ENCODE data around the gene RP2. TPM values are rescaled to one million over a fixed set of nuclear protein-coding genes. Genes with fewer than 3 reads are reported as not detected.

Gene RP2
- polyA plus RNA-seq, 1 donor (not counting 4 experiments of a cell fraction or from before 2014, with no cell fraction given), result 20.9 TPM

- H3K9ac ChIP-seq (ENCODE audit: control insufficient read depth, extremely low read depth, insufficient read depth, low read length), result no peak overlapping the region
- H2AFZ ChIP-seq (ENCODE audit: control insufficient read depth, low read length), result no peak overlapping the region
- no peak overlapping the region for H3K4me3 ChIP-seq (ENCODE audit: control insufficient read depth in 2 of 3, extremely low read depth in 1 of 3, insufficient read depth in 2 of 3, low read depth in 1 of 3, low read length in 3 of 3)
- no peaks in the 10 kb centered on the region for H3K9me1 ChIP-seq (ENCODE audit: control insufficient read depth, extremely low read depth, insufficient read depth, low read length)
- H3K4me2 ChIP-seq (ENCODE audit: control insufficient read depth, extremely low read depth, insufficient read depth, low read depth, low read length), result no peak overlapping the region
- no peaks in the 10 kb centered on the region for H3K79me2 ChIP-seq (ENCODE audit: control insufficient read depth, insufficient read depth, low read length)
- DNase-seq (ENCODE audit: low read depth, low spot score) (no peak), FAIRE-seq (no peak)
- H3K36me3 ChIP-seq (ENCODE audit: control insufficient read depth in 2 of 2, extremely low read depth in 1 of 2, insufficient read depth in 2 of 2, low read length in 2 of 2), result no peaks in the 10 kb centered on the region
- no peaks in the 10 kb centered on the region for H3K4me1 ChIP-seq (ENCODE audit: control insufficient read depth, extremely low read depth, insufficient read depth, low read length)
- H4K20me1 ChIP-seq (ENCODE audit: control insufficient read depth, extremely low read depth, insufficient read depth, low read length), result no peaks in the 10 kb centered on the region
- no peaks in the 10 kb centered on the region for H3K27me3 ChIP-seq (ENCODE audit: control insufficient read depth, extremely low read depth, insufficient read depth, low read length)
- dilution Hi-C loops (cut with MboI; ENCODE audit: extremely low pct_ligation_motif_present, low sequenced_read_pairs), result no loop called here
- no peak overlapping the region for H3K27ac ChIP-seq (ENCODE audit: control insufficient read depth, insufficient read depth, low read length)
- no peaks in the 10 kb centered on the region for H3K9me3 ChIP-seq (ENCODE audit: control insufficient read depth, low read depth, low read length)
- TF ChIP-seq EZH2 (IDR thresholded peaks at IDR 0.05; ENCODE audit: low read length), result no peak
- TF ChIP-seq CTCF (optimal IDR thresholded peaks at IDR 0.05 in 1 of 3, IDR thresholded peaks at IDR 0.05 in 1 of 3, conservative IDR thresholded peaks at IDR 0.05 in 1 of 3; ENCODE audit: extremely low read depth in 1 of 3, insufficient read depth in 2 of 3, low read length in 3 of 3), result no peak
Measured at GRCh38 chrX:46865281-46865680, 28.4 kb downstream of the RP2 start.

- no peaks in the 10 kb centered on the region for H3K9me1 ChIP-seq (ENCODE audit: control insufficient read depth, extremely low read depth, insufficient read depth, low read length)
- no peak overlapping the region for H2AFZ ChIP-seq (ENCODE audit: control insufficient read depth, low read length)
- no peak overlapping the region for H3K27ac ChIP-seq (ENCODE audit: control insufficient read depth, insufficient read depth, low read length)
- no peaks in the 10 kb centered on the region for H3K36me3 ChIP-seq (ENCODE audit: control insufficient read depth in 2 of 2, extremely low read depth in 1 of 2, insufficient read depth in 2 of 2, low read length in 2 of 2)
- H3K4me1 ChIP-seq (ENCODE audit: control insufficient read depth, extremely low read depth, insufficient read depth, low read length), result no peaks in the 10 kb centered on the region
- no peaks in the 10 kb centered on the region for H3K79me2 ChIP-seq (ENCODE audit: control insufficient read depth, insufficient read depth, low read length)
- no peaks in the 10 kb centered on the region for H3K27me3 ChIP-seq (ENCODE audit: control insufficient read depth, extremely low read depth, insufficient read depth, low read length)
- no peaks in the 10 kb centered on the region for H4K20me1 ChIP-seq (ENCODE audit: control insufficient read depth, extremely low read depth, insufficient read depth, low read length)
- no peak for TF ChIP-seq CTCF (optimal IDR thresholded peaks at IDR 0.05 in 1 of 3, IDR thresholded peaks at IDR 0.05 in 1 of 3, conservative IDR thresholded peaks at IDR 0.05 in 1 of 3; ENCODE audit: extremely low read depth in 1 of 3, insufficient read depth in 2 of 3, low read length in 3 of 3)
- TF ChIP-seq EZH2 (IDR thresholded peaks at IDR 0.05; ENCODE audit: low read length), result no peak
- DNase-seq (ENCODE audit: low read depth, low spot score) (no peak), FAIRE-seq (no peak)
- H3K4me2 ChIP-seq (ENCODE audit: control insufficient read depth, extremely low read depth, insufficient read depth, low read depth, low read length), result no peak overlapping the region
- dilution Hi-C loops (cut with MboI; ENCODE audit: extremely low pct_ligation_motif_present, low sequenced_read_pairs), result no loop called here
- no peak overlapping the region for H3K4me3 ChIP-seq (ENCODE audit: control insufficient read depth in 2 of 3, extremely low read depth in 1 of 3, insufficient read depth in 2 of 3, low read depth in 1 of 3, low read length in 3 of 3)
- H3K9me3 ChIP-seq (ENCODE audit: control insufficient read depth, low read depth, low read length), result no peaks in the 10 kb centered on the region
- H3K9ac ChIP-seq (ENCODE audit: control insufficient read depth, extremely low read depth, insufficient read depth, low read length), result no peak overlapping the region
Measured at GRCh38 chrX:46866726-46867125, 29.9 kb downstream of the RP2 start.

Data from keratinocyte (primary cell).